NCI-H2227 treated with DMSO at 0.1 percent for 48 hours (cell line): ENCODE measurements around the gene ECEL1.
"Not testable (repeated sequence)": the region's sequence is repeated elsewhere in the genome, so short reads cannot be mapped to it uniquely, and the experiment has no call there.

Experiments
- DNase-seq: peaks from one replicate; lab custom pipeline; 2025; lab: John Stamatoyannopoulos, UW

ECEL1 gene

GRCh38 chr2:232487385-232488096 is at the start of gene ECEL1:
TSS of gene ECEL1 (minus strand) at chr2:232487834. CDS start at chr2:232486653, 1,181 bp downstream.
- no peak for DNase-seq

- no peak for DNase-seq
Measured at GRCh38 chr2:232537079-232537478, 49.4 kb upstream of the ECEL1 start.

GRCh38 chr2:232535761-232536530 is 48.3 kb upstream of the ECEL1 start:
- DNase-seq, result no peak

- no peak for DNase-seq
Measured at GRCh38 chr2:232534940-232535651, 47.5 kb upstream of the ECEL1 start.

- DNase-seq, result no peak
Measured at GRCh38 chr2:232533944-232534710, 46.5 kb upstream of the ECEL1 start.

- not testable (repeated sequence) for DNase-seq
Measured at GRCh38 chr2:232532821-232533220, 45.2 kb upstream of the ECEL1 start.

- DNase-seq, result no peak
Measured at GRCh38 chr2:232532419-232532818, 44.8 kb upstream of the ECEL1 start.

- no peak for DNase-seq
Measured at GRCh38 chr2:232530626-232531260, 43.1 kb upstream of the ECEL1 start.

- DNase-seq, result no peak
Measured at GRCh38 chr2:232529806-232530547, 42.3 kb upstream of the ECEL1 start.

GRCh38 chr2:232528746-232529460 is 41.3 kb upstream of the ECEL1 start:
- DNase-seq, result no peak

- DNase-seq, result no peak
Measured at GRCh38 chr2:232527905-232528470, 40.4 kb upstream of the ECEL1 start.

GRCh38 chr2:232526372-232526941 is 38.8 kb upstream of the ECEL1 start:
- DNase-seq, result no peak

GRCh38 chr2:232525791-232526371 is 38.2 kb upstream of the ECEL1 start, which contains the start of gene CHRND:
TSS of gene CHRND (plus strand) at chr2:232526160. CDS start at chr2:232526216, 56 bp downstream.
- DNase-seq, result peak; percentile 20

GRCh38 chr2:232525199-232525598 is 37.6 kb upstream of the ECEL1 start:
- DNase-seq, result no peak

GRCh38 chr2:232524771-232525170 is 37.1 kb upstream of the ECEL1 start:
- no peak for DNase-seq

- no peak for DNase-seq
Measured at GRCh38 chr2:232523682-232524597, 36.3 kb upstream of the ECEL1 start.

GRCh38 chr2:232523402-232523681 is 35.7 kb upstream of the ECEL1 start:
- no peak for DNase-seq
